LNCaP clone FGC (cell line): ENCODE data around the gene ISOC1.

ENCODE experiments used
- DNase-seq: peaks from one replicate; pipeline ENCODE4 v3.0.0-alpha.2; 2011; ENCODE audit warnings: low read depth
- H3K4me3 ChIP-seq: 2 replicates; pipeline ENCODE4 v1.5.1; 2011; ENCODE audit warnings: mild to moderate bottlenecking, low read depth, low read length, control low read depth
- CTCF ChIP-seq: IDR thresholded peaks from 2 replicates; pipeline ENCODE4 v1.5.1; 2012; ENCODE audit warnings: mild to moderate bottlenecking; ENCODE audit not compliant: control insufficient read depth, insufficient read depth; ENCODE audit errors: extremely low read depth

Gene ISOC1

GRCh38 chr5:129112295-129112694 is 17.7 kb downstream of the ISOC1 start:
- no peak for DNase-seq
- no peak for TF ChIP-seq CTCF
- H3K4me3 ChIP-seq: no peak overlapping the region

- DNase-seq: no peak
- no peak overlapping the region for H3K4me3 ChIP-seq
- peak; percentile 26; the same call in 1 of the 2 replicates for TF ChIP-seq CTCF
These were observed 19.3 kb downstream of the ISOC1 start for GRCh38 chr5:129113867-129114266.

- no peak for DNase-seq
- TF ChIP-seq CTCF: no peak
- no peak overlapping the region for H3K4me3 ChIP-seq
These were observed 20.1 kb downstream of the ISOC1 start for GRCh38 chr5:129114539-129115193.

GRCh38 chr5:129115680-129116079 is 21.1 kb downstream of the ISOC1 start:
- H3K4me3 ChIP-seq: no peak overlapping the region
- TF ChIP-seq CTCF: no peak
- no peak for DNase-seq

- no peak overlapping the region for H3K4me3 ChIP-seq
- DNase-seq: no peak
- TF ChIP-seq CTCF: no peak
These were observed 22.2 kb downstream of the ISOC1 start for GRCh38 chr5:129116797-129117196.

GRCh38 chr5:129118405-129118804 is 23.9 kb downstream of the ISOC1 start:
- no peak overlapping the region for H3K4me3 ChIP-seq
- no peak for TF ChIP-seq CTCF
- no peak for DNase-seq

GRCh38 chr5:129118826-129119225 is 24.3 kb downstream of the ISOC1 start:
- H3K4me3 ChIP-seq: no peak overlapping the region
- no peak for DNase-seq
- TF ChIP-seq CTCF: no peak
